CD4-positive, alpha-beta T cell treated with Interleukin-15 for 1 hour (primary cell): ENCODE results near the gene TEX101.
"Not testable (repeated sequence)": the region's sequence is repeated elsewhere in the genome, so short reads cannot be mapped to it uniquely, and the experiment has no call there.

Experiments
- DNase-seq: peaks from one replicate; pipeline ENCODE4 v3.0.0-alpha.2; 2020

Gene TEX101

GRCh38 chr19:43414554-43414953 is at the start of gene TEX101:
Gene TEX101, plus strand, starts transcription at chr19:43414890. Its CDS starts 1,030 bp downstream, at chr19:43415920.
- DNase-seq: no peak

DNA sequence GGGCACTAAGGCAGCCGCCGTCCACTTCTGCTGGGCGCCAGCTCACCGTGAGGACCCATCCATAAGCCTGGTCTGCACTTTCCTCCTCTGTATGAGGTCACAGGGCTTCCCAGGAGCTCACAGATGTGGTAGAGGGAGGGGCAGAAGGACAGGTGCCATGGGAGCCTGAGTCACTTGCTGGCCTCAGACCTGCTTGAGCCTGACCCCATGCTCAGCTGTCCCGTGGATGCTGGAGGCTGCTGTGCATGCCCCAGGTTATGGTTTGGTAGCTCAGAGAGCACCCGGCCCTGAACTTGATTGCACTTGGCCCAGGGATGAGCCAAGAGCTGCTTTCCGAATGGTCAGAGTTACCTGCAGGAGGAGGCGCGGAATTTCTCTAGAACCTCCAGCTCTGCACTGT is 49.0 kb upstream of the TEX101 start:
- DNase-seq: not testable (repeated sequence)

DNA sequence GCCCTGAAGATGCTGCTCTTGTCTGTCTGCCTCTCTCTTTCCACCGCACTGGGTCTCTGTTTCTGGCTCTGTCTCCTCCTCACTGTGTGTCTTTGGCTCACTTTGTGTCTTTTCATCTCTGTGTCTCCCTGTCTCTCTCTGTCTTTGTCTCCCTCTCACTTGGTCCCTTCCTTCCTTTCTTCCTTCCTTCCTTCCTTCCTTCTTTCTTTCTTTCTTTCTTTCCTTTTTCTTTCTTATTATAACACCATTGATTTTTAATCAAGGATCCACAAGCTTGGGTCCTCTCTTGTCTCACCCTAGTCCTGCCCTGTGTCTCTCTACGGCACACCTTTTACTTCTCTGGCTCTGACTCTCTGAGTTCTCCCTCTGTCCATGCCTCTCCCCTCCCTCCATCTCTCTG is 46.9 kb upstream of the TEX101 start:
- no peak for DNase-seq

DNA sequence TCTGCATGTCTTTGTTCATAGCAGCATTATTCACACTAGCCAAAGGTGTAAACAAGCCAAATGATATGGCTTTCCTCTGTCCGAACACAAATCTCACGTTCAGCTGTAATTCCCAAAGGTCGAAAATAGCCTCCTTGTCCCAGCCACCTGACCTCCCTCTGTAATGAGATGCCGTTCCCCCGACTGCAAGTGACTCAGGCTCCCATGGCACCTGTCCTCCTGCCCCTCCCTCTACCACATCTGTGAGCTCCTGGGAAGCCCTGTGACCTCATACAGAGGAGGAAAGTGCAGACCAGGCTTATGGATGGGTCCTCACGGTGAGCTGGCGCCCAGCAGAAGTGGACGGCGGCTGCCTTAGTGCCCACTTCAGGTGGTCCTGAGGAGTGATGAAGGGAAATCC is 45.8 kb upstream of the TEX101 start:
- DNase-seq: not testable (repeated sequence)

DNA sequence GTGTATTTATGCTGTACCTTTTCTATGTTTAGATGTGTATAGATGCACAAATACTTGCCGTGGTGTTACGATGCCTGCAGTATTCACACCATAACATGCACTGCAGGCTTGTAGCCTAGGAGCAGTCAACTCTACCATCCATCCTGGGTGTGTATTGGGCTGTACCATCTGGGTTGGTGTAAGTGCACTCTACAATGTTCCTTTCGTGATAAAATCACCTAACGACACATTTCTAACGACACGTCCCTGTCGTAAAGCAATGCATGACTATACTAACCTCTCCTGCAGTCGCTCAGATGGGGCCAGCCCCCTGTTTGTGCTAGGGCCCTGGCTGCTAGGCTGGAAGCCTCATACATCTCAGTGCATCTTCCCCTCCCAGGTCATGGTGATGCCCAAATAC is 42.8 kb upstream of the TEX101 start:
- no peak for DNase-seq

GRCh38 chr19:43372462-43372861 is 42.2 kb upstream of the TEX101 start:
- no peak for DNase-seq

DNA sequence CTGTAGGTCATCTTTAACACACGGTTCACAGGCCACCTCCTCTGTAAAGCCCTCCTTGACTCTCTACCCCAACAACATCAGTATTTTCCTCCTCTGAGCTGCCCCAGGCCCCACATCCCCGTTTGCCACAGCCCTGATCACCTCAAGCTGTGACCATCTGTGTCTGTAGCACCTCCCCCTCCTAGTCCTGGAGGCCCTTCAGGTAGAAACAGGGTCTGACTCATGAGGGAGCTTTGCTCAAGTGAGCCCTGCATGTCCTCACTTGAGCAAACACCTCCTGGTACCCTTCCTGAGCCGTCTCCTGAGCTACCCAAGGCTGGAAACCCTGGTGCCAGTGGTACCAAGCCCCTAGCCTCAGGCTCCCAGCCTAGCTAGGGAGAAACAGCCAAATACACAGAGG is 37.1 kb upstream of the TEX101 start:
- DNase-seq: not testable (repeated sequence)

DNA sequence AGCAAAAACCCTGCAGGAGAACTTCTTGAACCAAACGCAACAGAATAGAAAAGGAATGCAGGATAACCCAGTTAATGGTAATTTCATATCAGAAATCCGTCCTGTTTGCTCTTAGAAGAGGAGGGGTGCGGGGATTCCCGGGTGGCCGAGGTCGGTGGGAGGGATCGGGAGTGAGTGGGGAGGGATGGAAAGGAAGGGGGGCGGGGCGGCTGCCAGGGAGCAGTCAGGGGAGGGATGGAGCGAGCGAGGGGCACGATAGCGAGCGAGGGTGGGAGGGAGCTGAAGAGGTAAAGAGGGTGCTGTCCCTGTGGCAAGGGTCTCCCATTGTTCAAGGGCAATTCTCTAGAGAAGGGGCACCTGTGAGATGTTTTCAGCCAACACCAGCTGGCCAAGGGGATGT is 34.7 kb upstream of the TEX101 start:
- no peak for DNase-seq

DNA sequence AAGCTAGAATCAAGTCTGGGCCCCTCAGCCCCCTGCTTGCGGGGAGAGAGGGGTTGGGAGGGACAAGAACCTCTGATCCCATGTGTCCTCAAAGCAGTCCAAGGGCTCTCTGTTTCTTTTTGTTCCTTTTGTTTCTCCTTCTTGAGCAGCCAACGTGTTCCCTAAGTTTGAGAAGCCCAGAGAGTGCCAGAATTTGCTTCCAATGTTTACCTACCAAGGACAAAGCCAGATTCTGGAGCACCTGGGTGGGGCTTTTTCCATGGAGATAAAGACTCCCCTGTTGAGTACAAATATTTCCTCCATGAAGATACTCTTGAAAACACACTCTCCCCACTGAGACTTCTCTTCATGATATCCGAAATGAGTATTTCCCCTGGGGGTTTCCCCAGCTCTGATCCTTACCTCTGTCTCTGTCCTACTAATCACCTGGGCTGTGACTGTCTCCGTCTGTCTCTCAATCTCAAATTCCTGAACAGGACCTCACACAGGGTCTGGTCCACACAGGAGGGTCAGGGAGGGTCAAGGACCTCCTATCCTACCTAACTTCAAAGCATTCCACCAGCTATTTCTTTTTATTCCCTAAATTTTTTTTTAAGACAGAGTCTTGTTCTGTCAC is 33.8 kb upstream of the TEX101 start:
- DNase-seq: no peak

DNA sequence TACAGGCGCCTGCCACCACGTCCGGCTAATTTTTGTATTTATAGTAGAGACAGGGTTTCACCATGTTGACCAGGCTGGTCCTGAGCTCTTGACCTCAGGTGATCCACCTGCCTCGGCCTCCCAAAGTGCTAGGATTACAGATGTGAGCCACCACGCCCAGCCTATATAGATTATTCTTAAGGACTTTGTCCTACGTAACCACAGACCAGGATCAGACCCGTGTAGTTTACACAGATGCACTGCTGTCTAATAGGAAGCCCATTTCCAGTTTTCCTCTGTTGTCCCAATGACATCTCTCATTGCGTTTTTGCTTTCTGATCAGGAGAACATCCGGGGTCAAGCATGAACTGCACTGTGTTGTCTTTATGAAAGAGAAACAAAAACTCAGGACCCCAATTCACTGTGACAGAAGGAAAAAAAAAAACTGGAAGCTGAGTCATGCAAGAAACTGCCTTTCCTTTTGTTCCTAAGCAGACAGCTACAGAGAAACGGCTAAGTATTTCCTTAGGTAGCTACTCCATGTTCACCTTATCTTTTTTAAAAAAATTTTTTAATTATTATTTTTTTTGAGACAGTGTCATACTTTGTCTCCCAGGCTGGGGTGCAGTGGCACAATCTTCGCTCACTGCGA is 32.0 kb upstream of the TEX101 start:
- DNase-seq: not testable (repeated sequence)

- DNase-seq: not testable (repeated sequence)
These were observed 31.4 kb upstream of the TEX101 start for GRCh38 chr19:43383254-43383653.

DNA sequence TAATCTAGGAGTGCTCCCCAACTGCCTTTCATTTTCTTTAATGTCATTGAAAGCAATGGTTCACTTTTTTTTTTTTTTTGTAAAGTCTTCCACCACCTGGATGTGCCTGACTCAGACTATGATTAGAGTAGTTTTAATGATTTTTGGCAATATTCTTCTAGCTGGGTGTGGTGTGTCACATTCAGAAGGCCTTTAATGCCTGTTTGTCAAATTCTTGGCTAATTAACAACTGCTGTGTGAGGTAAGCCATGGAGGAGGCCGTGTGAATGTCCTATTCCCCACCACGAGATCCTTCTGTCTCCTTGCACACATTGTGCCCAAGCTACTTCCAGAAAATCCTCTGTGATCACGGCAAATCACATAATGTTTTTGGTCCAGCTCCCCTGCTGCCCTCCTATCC is 30.9 kb upstream of the TEX101 start:
- DNase-seq: not testable (repeated sequence)

DNA sequence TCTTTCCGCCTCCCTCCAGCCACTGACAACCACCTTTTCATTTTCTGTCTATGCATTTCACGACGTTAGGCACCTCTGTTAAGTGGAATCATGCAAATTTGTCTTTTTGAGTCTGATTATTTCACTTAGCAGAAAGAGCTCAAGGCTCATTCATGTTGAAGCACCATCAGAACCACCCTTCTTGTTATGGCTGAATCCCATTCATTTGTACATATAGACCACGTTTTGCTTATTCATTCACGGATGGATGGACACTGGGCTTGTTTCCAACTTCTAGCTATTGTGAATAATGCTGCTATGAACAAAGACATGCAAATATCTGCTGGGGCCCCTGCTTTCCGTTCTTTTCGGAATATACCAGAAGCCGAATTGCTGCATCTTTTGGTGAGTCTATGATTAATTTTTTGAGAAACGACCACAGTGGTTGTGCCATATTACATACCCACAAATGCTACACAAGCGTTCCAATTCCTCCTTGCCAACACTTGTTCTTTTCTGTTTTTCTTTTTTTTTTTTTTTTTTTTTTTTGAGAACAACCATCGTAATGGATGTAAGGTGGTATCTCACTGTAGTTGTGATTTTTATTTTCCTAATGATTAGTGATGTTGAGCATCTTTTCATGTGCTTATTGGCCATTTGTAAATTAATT is 23.7 kb upstream of the TEX101 start:
- not testable (repeated sequence) for DNase-seq

GRCh38 chr19:43391552-43391935 is 23.1 kb upstream of the TEX101 start:
- DNase-seq: not testable (repeated sequence)

DNA sequence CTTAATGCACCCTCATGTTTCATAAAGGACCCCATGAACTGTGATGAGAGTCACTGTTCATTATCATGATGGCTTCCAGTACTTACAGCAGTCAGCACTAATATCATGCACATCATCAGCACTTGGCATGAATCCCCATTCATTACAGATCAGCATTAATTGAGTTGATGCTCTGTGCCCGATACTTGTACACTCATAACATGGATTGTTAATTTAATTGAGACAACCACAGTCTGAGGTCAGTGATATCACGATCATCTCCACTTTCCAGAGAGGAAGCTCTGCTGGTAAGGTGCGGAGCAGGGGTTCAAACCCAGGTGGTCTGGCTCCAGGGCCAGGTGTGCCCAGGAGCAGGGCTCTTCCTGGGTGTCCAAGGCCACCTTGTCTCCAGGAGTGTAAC is 21.2 kb upstream of the TEX101 start:
- not testable (repeated sequence) for DNase-seq

GRCh38 chr19:43395561-43395960 is 19.1 kb upstream of the TEX101 start:
- DNase-seq: no peak

DNA sequence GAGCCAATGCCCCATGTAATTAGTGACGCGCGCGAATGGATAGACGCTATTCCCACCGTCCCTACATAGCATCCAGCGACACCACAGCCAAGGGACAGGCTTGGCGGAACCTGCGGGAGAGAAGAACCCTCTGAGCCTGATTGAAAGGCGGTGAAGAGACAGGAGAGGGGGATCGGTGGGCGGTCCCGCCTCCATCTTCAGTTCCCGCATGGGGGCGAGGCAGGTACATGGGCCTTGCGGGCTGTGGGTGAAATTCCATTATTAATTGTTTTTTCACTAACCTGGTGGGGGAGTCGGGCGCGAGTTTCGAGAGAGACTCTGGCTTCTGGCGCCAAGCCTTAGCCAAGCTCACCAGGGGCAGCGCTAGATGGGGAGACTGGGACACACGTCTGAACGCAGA is 8.4 kb upstream of the TEX101 start:
- no peak for DNase-seq

GRCh38 chr19:43407416-43408005 is 7.2 kb upstream of the TEX101 start:
- DNase-seq: no peak

GRCh38 chr19:43408043-43408442 is 6.6 kb upstream of the TEX101 start:
- no peak for DNase-seq

DNA sequence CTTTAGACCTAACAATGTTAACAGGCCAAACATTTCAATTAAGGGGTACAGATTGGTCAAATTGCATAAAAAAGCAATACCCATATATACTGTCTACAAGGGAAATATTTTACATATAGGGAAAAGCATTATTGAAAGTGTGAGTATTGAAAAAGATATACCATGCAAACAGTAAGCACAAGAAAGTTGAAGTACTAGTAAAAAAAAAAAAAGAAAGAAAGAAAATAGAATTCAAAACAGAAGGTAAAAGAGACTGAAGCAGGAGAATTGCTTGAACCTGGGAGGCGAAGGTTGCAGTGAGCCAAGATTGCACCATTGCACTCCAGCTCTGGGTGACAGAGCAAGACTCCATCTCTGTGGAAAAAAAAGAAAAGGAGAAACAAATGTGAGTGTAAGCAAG is 5.3 kb upstream of the TEX101 start:
- DNase-seq: no peak

DNA sequence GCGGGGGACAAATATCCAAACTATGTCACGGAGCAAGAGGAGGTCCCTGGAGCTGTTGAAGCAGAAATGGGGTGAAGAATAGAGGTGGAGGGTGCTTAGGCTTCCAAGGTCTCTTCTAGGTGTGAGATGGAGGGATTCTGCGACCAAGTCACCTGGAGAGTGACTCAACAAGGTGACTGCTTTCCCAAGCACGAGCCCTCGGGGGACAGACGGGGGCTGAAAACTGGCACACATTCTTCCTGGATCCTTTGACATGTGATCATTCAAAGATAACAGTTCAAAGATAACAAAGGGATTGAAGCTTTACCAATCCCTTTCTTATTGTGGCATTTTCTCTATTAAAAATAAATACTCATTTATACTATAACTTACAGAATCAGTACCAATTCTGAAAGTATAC is 2.2 kb upstream of the TEX101 start:
- no peak for DNase-seq

GRCh38 chr19:43416951-43417623 is 2.4 kb downstream of the TEX101 start:
- no peak for DNase-seq

DNA sequence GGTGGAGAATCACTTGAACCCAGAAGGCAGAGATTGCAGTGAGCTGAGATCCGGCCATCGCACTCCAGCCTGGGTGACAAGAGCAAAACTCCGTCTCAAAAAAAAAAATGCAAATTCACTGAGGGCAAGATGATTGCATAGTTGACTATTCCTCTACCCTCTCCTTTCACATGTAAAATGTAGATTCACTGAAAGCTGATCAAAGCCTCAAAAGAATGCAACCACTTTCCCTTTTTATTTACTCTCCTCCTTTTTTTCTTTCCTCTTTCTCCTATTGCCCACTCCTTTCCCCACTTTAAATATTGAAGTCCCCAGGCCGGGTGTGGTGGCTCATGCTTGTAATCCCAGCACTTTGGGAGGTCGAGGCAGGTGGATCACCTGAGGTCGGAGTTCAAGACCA is 6.3 kb downstream of the TEX101 start:
- DNase-seq: no peak
